Stimulated activated CD8-positive, alpha-beta memory T cell treated with anti-CD3 and anti-CD28 coated beads, Interleukin-12 subunit alpha, Interleukin-12 subunit beta, amount 100 ng/mL, for 1 hour (primary cell): ENCODE results near the gene MTMR4.
"Not testable (repeated sequence)": the region's sequence is repeated elsewhere in the genome, so short reads cannot be mapped to it uniquely, and the experiment has no call there.

ENCODE experiments used
- DNase-seq: peaks from one replicate; pipeline ENCODE4 v3.0.0-alpha.2; 2020; ENCODE audit warnings: low read depth

The MTMR4 gene

GRCh38 chr17:58525239-58525638 lies 10.8 kb upstream of the MTMR4 start:
- no peak for DNase-seq

- DNase-seq = no peak
These were observed 7.2 kb upstream of the MTMR4 start for GRCh38 chr17:58521680-58522079.

- no peak for DNase-seq
These were observed 6.5 kb upstream of the MTMR4 start for GRCh38 chr17:58520843-58521430.

GRCh38 chr17:58517928-58518609 lies 3.6 kb upstream of the MTMR4 start:
- DNase-seq = peak; percentile 98

GRCh38 chr17:58517378-58517927 lies 3.0 kb upstream of the MTMR4 start:
- DNase-seq = no peak

- no peak for DNase-seq
These were observed 2.4 kb upstream of the MTMR4 start for GRCh38 chr17:58516644-58517377.

- no peak for DNase-seq
These were observed 848 bp upstream of the MTMR4 start for GRCh38 chr17:58515286-58515685.

GRCh38 chr17:58514770-58515157 lies 326 bp upstream of the MTMR4 start:
- no peak for DNase-seq

- no peak for DNase-seq
These were observed 1.0 kb downstream of the MTMR4 start for GRCh38 chr17:58513267-58513964.

GRCh38 chr17:58510075-58510474 lies 4.4 kb downstream of the MTMR4 start:
- no peak for DNase-seq

GRCh38 chr17:58508341-58509067 lies 5.9 kb downstream of the MTMR4 start:
- DNase-seq = no peak

GRCh38 chr17:58507123-58507634 lies 7.3 kb downstream of the MTMR4 start:
- DNase-seq = no peak

- DNase-seq = no peak
These were observed 7.9 kb downstream of the MTMR4 start for GRCh38 chr17:58506354-58507080.

GRCh38 chr17:58504826-58505351 lies 9.5 kb downstream of the MTMR4 start:
- no peak for DNase-seq

GRCh38 chr17:58503866-58504265 lies 10.6 kb downstream of the MTMR4 start:
- no peak for DNase-seq

- not testable (repeated sequence) for DNase-seq
These were observed 11.3 kb downstream of the MTMR4 start for GRCh38 chr17:58503134-58503533.

GRCh38 chr17:58501451-58501850 lies 13.0 kb downstream of the MTMR4 start:
- DNase-seq = no peak

- no peak for DNase-seq
These were observed 16.1 kb downstream of the MTMR4 start for GRCh38 chr17:58498177-58498828.

- DNase-seq = no peak
These were observed 20.9 kb downstream of the MTMR4 start for GRCh38 chr17:58493506-58493905.
